Activated CD4-positive, alpha-beta T cell treated with anti-CD3 and anti-CD28 coated beads, Interleukin-2, Interleukin-6, amounts not matched to agents 100 ng/mL and 50 ng/mL, durations not matched to agents 16 hours and 8 hours (primary cell): ENCODE results near the gene FEN1.
A peak's percentile ranks its signal among the peaks of the same experiment; 100 is the strongest.

Experiments
- DNase-seq: peaks from one replicate; pipeline ENCODE4 v3.0.0-alpha.2; 2020

The FEN1 gene

GRCh38 chr11:61827571-61828378 is 35.1 kb downstream of the FEN1 start, which contains the start of gene FADS2:
Gene FADS2 (plus strand): TSS chr11:61828300. CDS start chr11:61828391, 91 bp downstream.
- DNase-seq: peak; percentile 98

GRCh38 chr11:61828379-61828628 is 35.6 kb downstream of the FEN1 start:
- DNase-seq: no peak

GRCh38 chr11:61828629-61829407 is 36.1 kb downstream of the FEN1 start:
- DNase-seq: peak; percentile 69

- DNase-seq: no peak
Measured at GRCh38 chr11:61829806-61830205, 37.1 kb downstream of the FEN1 start.

DNA sequence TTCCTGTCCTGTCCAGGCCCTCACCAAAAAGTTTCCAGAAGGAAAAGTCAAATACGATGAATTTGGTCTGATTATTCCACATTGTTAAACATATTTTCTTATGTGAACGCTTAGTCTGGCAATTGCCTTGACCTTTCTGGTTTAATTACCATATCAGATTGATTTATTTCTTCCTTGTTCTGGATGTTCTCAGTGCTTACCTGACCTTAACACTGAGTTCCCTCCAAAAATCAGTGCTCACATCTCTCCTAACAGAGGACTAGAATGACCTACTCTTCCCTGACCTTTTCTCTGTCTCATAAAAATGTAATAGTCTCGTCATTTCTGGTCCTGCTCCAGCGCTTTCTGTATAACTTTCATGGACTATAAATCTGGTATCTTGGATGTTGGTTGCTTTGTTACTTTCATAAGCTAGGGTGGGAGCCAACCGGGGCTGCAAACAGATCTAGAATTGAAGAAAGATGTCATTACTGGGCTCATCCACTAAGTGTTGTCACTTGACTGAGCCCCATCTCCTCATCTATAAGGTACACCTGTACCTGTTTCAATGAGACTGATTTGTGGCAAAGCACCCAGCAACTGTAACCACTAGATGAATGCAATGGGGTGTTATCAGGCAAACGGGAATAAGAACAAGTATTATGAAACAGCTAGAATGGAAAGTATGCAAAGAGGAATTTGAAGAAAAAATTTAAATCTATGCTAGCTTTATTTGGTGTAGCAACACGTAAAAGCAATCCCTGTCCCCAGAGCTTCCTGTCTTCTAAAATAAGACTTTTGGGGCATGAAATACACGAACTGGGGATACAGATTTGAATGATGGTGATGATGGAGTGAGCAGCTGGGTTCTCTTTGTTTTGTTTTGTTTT is 37.8 kb downstream of the FEN1 start:
- DNase-seq: no peak

DNA sequence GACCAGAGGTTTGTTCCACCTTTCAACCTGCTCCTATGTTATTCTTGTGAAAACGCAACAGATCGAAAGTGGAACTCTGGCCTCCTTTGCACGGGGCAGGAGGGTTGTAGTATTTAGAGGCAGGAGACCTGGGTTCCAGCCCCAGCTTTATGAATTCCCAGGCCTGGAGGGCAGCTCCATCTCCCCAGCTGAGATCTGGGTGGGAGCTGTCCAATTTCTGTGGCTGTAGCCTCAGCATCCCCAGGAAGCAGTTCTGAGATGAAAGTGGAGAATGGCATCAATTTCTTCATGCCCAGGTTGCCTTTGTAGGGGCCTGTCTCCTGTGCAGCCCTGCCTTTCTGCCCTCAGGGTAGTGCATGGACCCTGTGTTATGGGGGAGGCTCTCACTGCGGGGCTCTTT is 39.5 kb downstream of the FEN1 start:
- no peak for DNase-seq

DNA sequence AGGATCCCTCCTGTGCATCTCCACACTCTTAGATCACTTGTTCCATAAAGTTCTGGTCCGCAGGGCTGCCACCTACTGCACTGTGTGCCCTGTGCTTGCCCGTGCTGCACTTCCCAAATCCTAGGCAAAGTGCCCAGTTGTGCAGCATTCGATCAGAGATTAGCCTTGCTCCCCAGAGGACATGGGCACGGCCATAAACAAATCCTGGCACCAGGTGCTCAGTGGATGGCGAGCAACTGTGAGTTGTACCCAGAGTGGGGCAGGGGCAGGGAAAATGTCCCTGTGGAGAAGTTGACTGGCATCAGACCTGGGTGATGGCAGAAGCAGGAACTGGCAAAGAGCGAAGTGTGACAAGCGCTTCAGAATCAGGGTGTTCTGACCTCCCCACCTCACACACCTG is 40.0 kb downstream of the FEN1 start:
- DNase-seq: no peak

- DNase-seq: peak; percentile 49
Measured at GRCh38 chr11:61833471-61833870, 40.8 kb downstream of the FEN1 start.

DNA sequence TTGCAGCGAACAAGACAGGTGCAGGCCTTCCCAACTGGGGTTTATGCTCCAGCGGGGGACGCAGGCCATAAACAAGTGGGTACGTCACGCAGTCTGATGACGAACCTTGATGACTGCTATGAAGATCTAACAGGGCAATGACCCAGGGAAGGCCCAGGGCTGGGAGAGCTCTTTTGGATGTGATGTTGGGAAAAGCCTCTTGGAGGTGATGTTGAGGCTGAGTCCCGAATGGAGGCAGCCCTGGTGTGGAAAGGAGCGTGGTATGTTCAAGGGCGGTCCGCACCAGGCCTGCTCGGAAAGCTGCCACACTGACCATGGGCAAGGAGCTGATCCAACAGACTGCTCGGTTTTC is 41.2 kb downstream of the FEN1 start:
- peak; percentile 14 for DNase-seq

- DNase-seq: peak; percentile 92
Measured at GRCh38 chr11:61834278-61835048, 41.8 kb downstream of the FEN1 start.

DNA sequence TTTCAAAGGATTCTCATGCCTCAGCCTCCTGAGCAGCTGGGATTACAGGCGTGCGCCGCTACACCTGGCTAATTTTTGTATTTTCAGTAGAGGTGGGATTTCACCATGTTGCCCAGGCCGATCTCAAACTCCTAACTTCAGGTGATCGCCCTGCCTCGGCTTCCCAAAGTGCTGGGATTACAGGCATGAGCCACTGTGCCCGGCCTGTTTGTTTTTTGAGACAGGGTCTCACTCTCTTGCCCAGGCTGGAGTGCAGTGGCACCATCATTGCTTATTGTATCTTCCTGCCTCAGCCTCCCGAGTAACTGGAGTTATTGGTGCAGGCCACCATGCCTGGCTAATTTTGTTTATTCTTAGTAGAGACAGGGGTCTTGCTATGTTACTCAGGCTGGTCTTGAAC is 43.5 kb downstream of the FEN1 start:
- DNase-seq: no peak

- no peak for DNase-seq
Measured at GRCh38 chr11:61837411-61838005, 44.8 kb downstream of the FEN1 start.

- DNase-seq: no peak
Measured at GRCh38 chr11:61838501-61838900, 45.8 kb downstream of the FEN1 start.

DNA sequence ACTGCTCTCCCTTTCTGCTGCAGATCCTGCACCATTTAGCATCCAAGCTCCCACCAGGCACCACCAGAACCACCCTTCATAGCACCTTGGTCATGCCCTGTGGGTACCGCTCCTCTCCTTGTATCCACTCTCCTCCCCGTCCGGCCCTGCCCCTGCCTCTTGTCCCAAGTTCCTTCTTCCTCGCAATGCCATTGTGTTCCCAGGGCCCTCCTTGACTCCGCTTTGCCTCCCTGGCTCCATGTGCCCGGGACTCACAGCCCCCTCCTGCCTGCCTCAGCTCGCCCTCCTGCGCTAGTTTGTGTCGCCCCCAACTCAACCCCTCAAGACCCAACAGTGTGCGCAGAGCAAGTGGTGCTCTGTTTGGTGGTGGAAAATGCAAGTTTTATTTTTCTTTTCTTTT is 46.2 kb downstream of the FEN1 start:
- no peak for DNase-seq

DNA sequence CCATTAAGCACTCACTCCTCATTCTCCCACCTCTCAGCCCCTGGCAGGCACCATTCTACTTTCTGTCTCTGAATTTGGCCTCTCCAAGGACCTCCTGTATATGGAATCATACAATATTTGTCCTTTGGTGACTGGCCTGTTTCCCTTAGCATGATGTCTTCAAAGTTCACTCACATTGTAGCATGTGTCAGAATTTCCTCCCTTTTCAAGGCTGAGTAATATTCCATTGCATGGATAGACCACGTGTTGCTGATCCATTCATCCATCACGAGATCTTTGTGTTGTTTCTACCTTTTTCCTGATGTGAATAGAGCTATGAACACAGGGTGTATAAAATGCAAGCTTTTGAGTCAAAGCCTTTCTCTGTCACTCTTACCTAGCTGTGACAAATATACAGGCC is 47.0 kb downstream of the FEN1 start:
- DNase-seq: no peak

- no peak for DNase-seq
Measured at GRCh38 chr11:61840371-61840770, 47.7 kb downstream of the FEN1 start.

GRCh38 chr11:61841636-61842527 is 49.2 kb downstream of the FEN1 start:
- no peak for DNase-seq

DNA sequence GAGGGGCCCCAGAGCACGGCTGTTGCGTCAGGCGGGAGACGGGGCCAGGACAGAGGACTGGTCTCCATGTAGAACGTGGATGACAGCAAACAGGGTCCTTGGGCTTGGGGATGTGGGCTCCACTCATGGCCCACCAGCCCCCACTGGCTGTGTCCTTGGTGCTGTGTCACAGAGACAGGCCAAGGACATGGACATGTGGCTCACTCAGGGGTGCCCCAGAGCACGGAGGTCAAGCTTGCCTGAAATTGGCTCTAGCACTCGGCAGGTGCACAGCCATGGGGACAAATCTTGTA is 49.8 kb downstream of the FEN1 start:
- no peak for DNase-seq

DNA sequence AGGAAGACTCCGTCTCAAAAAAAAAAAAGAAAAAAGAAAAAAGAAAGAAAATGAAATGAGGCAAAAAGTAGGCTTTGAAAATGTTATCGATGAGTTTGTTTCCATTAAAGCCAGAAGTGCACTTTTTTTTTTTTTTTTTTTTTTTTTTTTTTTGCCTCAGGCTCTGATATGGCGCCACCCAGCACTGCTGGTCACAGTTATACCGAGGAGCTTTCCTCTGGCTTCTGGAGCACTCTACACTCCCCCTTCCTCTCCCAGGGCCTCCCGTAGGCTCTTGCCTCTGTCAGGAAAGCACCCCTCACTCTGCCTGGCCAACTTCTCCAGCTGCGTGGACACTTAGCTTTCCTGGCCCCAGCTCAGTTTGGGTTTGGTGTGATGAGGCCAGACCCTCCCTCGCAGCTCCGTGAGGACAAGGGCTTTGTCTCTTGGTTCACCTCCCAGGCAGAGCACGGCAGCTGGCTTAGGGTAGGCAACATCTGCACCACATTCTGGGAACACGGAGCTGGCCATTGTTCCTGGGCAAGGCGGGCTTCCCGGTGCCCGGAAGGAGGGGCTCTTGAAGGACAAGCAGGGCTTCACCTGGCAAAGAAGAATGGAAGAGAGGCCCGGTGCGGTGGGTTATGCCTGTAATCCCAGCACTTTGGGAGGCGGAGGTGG is 52.3 kb downstream of the FEN1 start:
- DNase-seq: no peak

- DNase-seq: no peak
Measured at GRCh38 chr11:61846362-61847020, 53.8 kb downstream of the FEN1 start.
